Bronchial epithelial cell (primary cell): ENCODE results near the gene DLGAP4. TPM values are rescaled to one million over a fixed set of nuclear protein-coding genes. Genes with fewer than 3 reads are reported as not detected.

Source experiments
- DNase-seq: peaks from one replicate; pipeline ENCODE4 v3.0.0-alpha.2; 2010; ENCODE audit warnings: low read depth
- FAIRE-seq: peaks from 2 replicates; lab custom pipeline; 2011; peaks lifted over from hg19 to GRCh38; lab: Jason Lieb, UNC
- H3K27me3 ChIP-seq: 2 replicates; pipeline ENCODE4 v1.5.1; 2011; ENCODE audit warnings: low read length; ENCODE audit not compliant: control insufficient read depth, insufficient read depth
- H3K36me3 ChIP-seq: 2 replicates; pipeline ENCODE4 v1.5.1; 2011; ENCODE audit warnings: low read length; ENCODE audit not compliant: control insufficient read depth, insufficient read depth
- H3K4me3 ChIP-seq: 2 replicates; pipeline ENCODE4 v1.5.1; 2011; ENCODE audit warnings: mild to moderate bottlenecking, low read depth, low read length, control low read depth
- CTCF ChIP-seq: IDR thresholded peaks from 2 replicates; pipeline ENCODE4 v1.5.1; 2011; ENCODE audit warnings: mild to moderate bottlenecking, moderate library complexity, low read length, control low read depth, inconsistent platforms; ENCODE audit not compliant: insufficient read depth, severe bottlenecking
- total RNA-seq: library from RNA; depleted of rRNA; stranded (reverse); fragments of >200 nt; gene quantifications from 2 replicates; pipeline ENCODE4 v1.2.1, GENCODE V29; 2014

The DLGAP4 gene
- total RNA-seq, 1 donor from 2014 or later, result 5.5 TPM

- TF ChIP-seq CTCF, result no peak
- no peaks in the 10 kb centered on the region for H3K27me3 ChIP-seq
- peak; percentile 50 for FAIRE-seq
- no peak for DNase-seq
- no peak overlapping the region for H3K4me3 ChIP-seq
- no peaks in the 10 kb centered on the region for H3K36me3 ChIP-seq
Measured at GRCh38 chr20:36353740-36354139, 47.6 kb downstream of the DLGAP4 start.

GRCh38 chr20:36355469-36356171, 49.5 kb downstream of the DLGAP4 start:
- DNase-seq (no peak), FAIRE-seq (no peak)
- no peaks in the 10 kb centered on the region for H3K36me3 ChIP-seq
- no peaks in the 10 kb centered on the region for H3K27me3 ChIP-seq
- no peak for TF ChIP-seq CTCF
- H3K4me3 ChIP-seq, result no peak overlapping the region

GRCh38 chr20:36359668-36360406, 53.7 kb downstream of the DLGAP4 start:
- no peak for TF ChIP-seq CTCF
- H3K36me3 ChIP-seq, result no peaks in the 10 kb centered on the region
- FAIRE-seq, result no peak

GRCh38 chr20:36360429-36360828, 54.3 kb downstream of the DLGAP4 start:
- no peak for FAIRE-seq
- no peak for DNase-seq
- Histone ChIP-seq H3K36me3 (no peaks in the 10 kb centered on the region), H3K27me3 (no peaks in the 10 kb centered on the region), H3K4me3 (no peak overlapping the region)
- no peak for TF ChIP-seq CTCF

More at GRCh38 chr20:36359668-36360406, 53.7 kb downstream of the DLGAP4 start:
- Histone ChIP-seq H3K27me3 (no peaks in the 10 kb centered on the region), H3K4me3 (no peak overlapping the region)
- DNase-seq, result no peak

- Histone ChIP-seq H3K36me3 (no peaks in the 10 kb centered on the region), H3K27me3 (peaks cover 1% of the 10 kb centered on the region), H3K4me3 (no peak overlapping the region)
- no peak for TF ChIP-seq CTCF
- DNase-seq, result no peak
- no peak for FAIRE-seq
Measured at GRCh38 chr20:36361406-36361805, 55.3 kb downstream of the DLGAP4 start.
